HG03439 (cell line): ENCODE results near the gene ZFP57.
A peak's percentile ranks its signal among the peaks of the same experiment; 100 is the strongest.

Source experiments
- ATAC-seq: cut with Tn5 transposase; IDR thresholded peaks from one replicate; pipeline ENCODE4 v1.9.1; 2021; ENCODE audit warnings: mild to moderate bottlenecking, moderate library complexity; ENCODE audit not compliant: unreplicated experiment

ZFP57 gene

DNA sequence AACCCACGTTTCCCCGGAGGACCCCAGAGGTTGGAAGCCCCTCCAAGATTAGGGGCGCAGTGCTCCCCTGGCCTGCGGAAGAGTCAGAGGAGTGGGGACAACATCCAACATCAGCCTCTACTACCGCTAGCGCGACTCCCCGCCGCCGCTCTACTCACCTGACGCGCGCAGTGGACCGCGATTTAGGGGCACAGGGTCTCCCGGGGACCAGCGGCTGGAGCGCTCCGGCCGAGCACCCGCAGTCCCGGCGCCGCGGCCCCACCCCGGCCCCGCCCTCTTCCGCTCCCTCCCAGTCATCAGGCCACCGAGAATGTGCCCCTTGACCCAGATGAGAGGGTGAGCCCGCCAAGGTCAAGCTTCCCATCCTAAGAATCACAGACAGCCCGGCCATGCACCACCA lies at the start of gene ZFP57:
TSS of gene ZFP57 (minus strand) at position 249 of the 400 bp plus-strand sequence. CDS start 4,149 bp downstream, outside the sequence.
- ATAC-seq, result no peak

- no peak for ATAC-seq
These were observed 49.7 kb upstream of the ZFP57 start for GRCh38 chr6:29730575-29731126.

GRCh38 chr6:29729774-29730328 lies 48.9 kb upstream of the ZFP57 start:
- no peak for ATAC-seq

GRCh38 chr6:29728875-29729270 lies 47.9 kb upstream of the ZFP57 start:
- ATAC-seq, result no peak

- ATAC-seq, result no peak
These were observed 47.4 kb upstream of the ZFP57 start for GRCh38 chr6:29728173-29728874.

- ATAC-seq, result no peak
These were observed 46.7 kb upstream of the ZFP57 start for GRCh38 chr6:29727637-29728036.

DNA sequence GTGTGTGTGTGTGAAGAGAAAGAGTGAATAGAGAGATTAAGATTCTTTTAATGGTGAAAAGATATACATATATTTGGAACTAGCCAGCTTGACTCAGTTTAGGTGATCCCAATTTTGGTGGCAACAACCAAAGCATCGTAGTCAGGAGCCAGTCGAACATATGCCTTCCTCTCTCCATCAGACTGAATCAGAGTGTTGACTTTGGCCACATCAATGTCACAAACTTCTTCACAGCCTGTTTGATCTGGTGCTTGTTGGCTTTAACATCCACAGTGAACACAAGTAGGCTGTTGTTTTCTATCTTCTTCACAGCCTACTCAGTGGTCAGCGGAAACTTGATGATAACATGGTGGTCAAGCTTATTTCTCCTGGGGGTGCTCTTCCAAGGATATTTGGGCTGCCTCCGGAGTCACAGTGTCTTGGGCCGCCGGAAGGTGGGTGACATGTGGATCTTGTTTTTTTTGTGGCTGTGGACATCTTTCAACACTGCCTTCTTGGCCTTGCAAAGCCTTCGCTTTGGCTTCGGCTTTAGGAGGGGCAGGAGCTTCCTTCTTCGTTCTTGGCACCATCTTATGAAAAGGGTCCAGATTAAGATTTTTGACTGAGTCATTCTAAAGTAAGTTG lies 45.7 kb upstream of the ZFP57 start:
- ATAC-seq, result no peak

DNA sequence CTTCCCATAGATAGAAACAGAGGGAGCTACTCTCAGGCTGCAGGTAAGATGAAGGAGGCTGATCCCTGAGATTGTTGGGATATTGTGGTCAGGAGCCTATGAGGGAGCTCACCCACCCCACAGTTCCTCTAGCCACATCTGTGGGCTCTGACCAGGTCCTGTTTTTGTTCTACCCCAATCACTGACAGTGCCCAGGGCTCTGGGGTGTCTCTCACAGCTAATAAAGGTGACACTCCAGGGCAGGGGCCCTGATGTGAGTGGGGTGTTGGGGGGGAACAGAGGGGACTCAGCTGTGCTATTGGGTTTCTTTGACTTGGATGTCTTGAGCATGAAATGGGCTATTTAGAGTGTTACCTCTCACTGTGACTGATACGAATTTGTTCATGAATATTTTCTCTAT lies 45.0 kb upstream of the ZFP57 start:
- ATAC-seq, result no peak

GRCh38 chr6:29724937-29725869 lies 44.3 kb upstream of the ZFP57 start:
- ATAC-seq, result no peak

DNA sequence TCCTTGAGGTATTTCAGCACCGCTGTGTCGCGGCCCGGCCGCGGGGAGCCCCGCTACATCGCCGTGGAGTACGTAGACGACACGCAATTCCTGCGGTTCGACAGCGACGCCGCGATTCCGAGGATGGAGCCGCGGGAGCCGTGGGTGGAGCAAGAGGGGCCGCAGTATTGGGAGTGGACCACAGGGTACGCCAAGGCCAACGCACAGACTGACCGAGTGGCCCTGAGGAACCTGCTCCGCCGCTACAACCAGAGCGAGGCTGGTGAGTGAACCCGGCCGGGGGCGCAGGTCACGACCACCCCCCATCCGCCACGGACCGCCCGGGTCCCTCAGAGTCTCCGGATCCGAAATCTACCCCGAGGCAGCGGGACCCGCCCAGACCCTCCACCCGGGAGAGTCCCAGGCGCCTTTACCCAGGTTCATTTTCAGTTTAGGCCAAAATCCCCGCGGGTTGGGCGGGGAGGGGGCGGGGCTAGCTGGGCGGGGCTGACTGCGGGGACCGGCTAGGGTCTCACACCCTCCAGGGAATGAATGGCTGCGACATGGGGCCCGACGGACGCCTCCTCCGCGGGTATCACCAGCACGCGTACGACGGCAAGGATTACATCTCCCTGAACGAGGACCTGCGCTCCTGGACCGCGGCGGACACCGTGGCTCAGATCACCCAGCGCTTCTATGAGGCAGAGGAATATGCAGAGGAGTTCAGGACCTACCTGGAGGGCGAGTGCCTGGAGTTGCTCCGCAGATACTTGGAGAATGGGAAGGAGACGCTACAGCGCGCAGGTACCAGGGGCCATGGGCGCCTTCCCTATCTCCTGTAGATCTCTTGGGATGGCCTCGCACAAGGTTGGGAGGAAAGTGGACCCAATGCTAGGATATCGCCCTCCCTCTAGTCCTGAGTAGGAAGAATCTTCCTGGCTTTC lies 43.0 kb upstream of the ZFP57 start:
- peak; percentile 46 for ATAC-seq

GRCh38 chr6:29723262-29723665 lies 42.3 kb upstream of the ZFP57 start, which contains the start of gene HLA-F:
TSS of gene HLA-F (plus strand) at chr6:29723434. CDS start at chr6:29723464, 30 bp downstream.
- peak; percentile 79 for ATAC-seq

DNA sequence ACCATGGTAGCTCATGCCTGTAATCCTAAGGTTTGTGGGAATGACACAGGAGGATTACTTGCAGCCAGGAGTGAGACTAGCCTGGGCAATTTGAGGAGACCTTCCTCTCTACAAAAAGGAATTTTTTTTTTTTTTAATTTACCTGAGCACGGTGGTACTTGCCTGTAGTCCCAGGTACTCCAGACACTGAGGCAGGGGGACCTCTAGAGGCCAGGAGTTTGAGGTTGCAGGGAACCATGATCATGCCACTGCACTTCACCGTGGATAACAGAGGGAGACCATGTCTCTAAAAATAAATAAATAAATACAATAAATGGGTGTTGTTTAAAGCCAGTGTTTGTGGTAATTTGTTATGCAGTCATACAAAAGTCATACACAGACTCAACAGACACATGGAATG lies 39.9 kb upstream of the ZFP57 start:
- ATAC-seq, result no peak

GRCh38 chr6:29710281-29710941 lies 29.5 kb upstream of the ZFP57 start:
- ATAC-seq, result no peak

DNA sequence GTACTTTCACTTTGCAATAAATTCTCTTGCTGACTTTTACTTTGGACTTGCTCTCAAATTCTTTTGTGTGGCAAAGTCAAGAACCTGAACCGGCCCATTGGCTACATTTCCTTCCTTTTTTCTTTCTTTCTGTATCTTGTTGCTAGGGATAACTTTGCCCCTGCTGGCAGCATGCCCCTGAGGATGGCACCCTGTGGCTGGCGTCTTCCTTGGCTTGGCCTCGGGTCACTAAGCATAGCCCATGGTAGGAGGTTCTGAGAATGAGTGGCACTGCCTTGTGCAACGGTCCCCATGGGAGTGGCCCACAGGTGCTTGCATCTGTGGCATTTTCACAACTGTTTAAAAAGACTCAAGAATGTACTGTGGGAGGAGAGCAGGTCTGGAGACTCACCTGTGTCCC lies 28.2 kb upstream of the ZFP57 start:
- no peak for ATAC-seq

GRCh38 chr6:29708432-29709179 lies 27.7 kb upstream of the ZFP57 start:
- ATAC-seq, result no peak

DNA sequence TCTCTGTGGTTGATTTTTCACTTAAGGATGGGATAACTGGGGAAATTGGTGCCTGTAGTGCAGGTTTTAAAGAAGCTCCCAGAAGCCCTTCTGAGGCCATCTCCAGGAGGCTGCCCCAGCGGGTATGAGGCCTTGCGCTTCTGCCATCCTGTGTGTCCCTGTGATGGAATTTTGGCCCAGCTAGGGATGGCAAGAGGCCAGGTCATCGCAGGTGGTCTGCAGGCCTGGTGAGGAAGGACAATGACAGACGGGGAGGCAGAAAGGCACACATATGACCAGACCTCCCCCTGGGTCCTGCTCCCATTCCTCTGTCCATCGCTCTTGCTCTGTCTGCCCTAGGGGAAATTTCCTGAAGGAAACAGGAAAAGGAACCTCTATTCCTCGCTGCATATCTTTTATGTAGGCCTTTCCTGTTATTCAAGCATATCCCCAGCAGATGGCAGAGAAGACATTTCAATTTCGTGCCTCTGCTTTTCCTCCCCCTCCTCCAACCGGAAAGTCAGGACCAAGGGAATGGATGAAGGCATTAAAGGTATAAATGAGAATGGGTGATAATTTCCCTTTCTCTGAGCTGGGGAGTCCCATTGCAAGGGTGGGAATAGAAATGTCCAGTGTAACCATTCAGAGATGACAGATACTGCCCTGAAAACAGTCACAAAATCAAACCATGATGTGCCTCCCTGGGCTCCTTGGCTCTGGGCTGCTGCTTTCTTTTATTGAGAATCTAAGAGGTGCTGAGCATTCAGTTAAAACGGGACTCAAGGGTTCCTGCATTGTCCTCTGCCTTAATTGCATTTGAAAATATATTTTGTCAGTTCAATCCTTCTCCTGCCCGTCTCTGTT lies 24.7 kb upstream of the ZFP57 start:
- no peak for ATAC-seq

DNA sequence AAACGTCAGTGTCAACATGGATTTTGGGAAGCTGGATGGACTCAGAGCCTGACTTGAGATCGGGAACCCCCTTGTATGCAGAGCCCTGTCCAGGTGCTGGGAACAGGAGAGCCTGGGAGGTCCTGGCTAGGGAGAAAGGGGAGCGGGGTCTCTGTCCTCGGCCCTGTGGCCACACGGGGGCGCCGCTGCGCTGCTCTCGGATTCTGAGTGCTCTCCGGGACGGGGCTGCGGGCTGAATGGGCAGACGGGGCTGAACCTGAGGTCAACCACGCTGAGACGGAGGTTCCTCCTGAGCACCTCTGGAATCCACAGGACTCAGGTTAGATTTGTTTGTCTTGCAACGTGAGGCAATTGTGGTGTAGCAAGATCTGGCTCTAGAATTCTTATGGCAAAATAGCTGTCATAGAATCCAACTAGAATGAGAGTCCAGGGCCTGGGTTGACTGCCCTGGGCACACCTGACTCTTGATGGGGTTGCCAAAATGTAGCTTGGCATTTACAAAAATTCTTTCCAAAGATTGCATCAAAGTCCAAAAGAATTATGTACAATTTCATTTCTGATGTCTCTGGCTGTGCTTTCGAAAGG lies 21.7 kb upstream of the ZFP57 start:
- peak; percentile 54 for ATAC-seq
